Tibial nerve (tissue), 4 donors: ENCODE results near the gene CNTN5.

ENCODE experiments used
- CTCF ChIP-seq, 5 experiments: fragments of 200-600 bp in 3 of 5; fragments of 450-650 bp in 2 of 5; sonication (generic) in 3 of 5; IDR thresholded peaks; one replicate each; pipeline ENCODE4 v1.5.1; 2016 to 2019; ENCODE audit warnings: antibody characterized with exemption in 5 of 5, mild to moderate bottlenecking in 3 of 5, moderate library complexity in 2 of 5
- EP300 ChIP-seq, 2 donors: sonication (generic); formaldehyde crosslinking; IDR thresholded peaks; one replicate each; pipeline ENCODE4 v1.6.1; 2017; ENCODE audit warnings: antibody characterized with exemption in 2 of 2, mild to moderate bottlenecking in 1 of 2
- POLR2A ChIP-seq, 2 donors: fragments of 450-650 bp; IDR thresholded peaks; one replicate each; pipeline ENCODE4 v1.6.1; 2017; ENCODE audit warnings: antibody characterized with exemption in 2 of 2, mild to moderate bottlenecking in 2 of 2, moderate library complexity in 2 of 2

GRCh38 chr11:100328626-100329340 is 1308.0 kb downstream of the CNTN5 start:
- no peak for TF ChIP-seq CTCF (IDR thresholded peaks at IDR 0.05)
- TF ChIP-seq POLR2A (IDR thresholded peaks at IDR 0.05) = no peak
- TF ChIP-seq EP300 (IDR thresholded peaks at IDR 0.05) = no peak
